Measurements from ENCODE around the gene RANBP3.
"Not testable (repeated sequence)": the region's sequence is repeated elsewhere in the genome, so short reads cannot be mapped to it uniquely, and the experiment has no call there.

The RANBP3 gene

GRCh38 chr19:6007866-6008265 is 29.9 kb upstream of the RANBP3 start:
- no peak for DNase-seq (ENCODE audit: low spot score)

- DNase-seq (ENCODE audit: low spot score) = no peak
These were observed 29.0 kb upstream of the RANBP3 start for GRCh38 chr19:6006896-6007295.

- not testable (repeated sequence) for DNase-seq (ENCODE audit: low spot score)
These were observed 28.1 kb upstream of the RANBP3 start for GRCh38 chr19:6006070-6006446.

- no peak for DNase-seq (ENCODE audit: low spot score)
These were observed 27.6 kb upstream of the RANBP3 start for GRCh38 chr19:6005321-6006069.

GRCh38 chr19:6003976-6004375 is 26.0 kb upstream of the RANBP3 start:
- no peak for DNase-seq (ENCODE audit: low spot score)

GRCh38 chr19:6002591-6002990 is 24.7 kb upstream of the RANBP3 start:
- no peak for DNase-seq (ENCODE audit: low spot score)

GRCh38 chr19:6000228-6000847 is 22.4 kb upstream of the RANBP3 start:
- no peak for DNase-seq (ENCODE audit: low spot score)

GRCh38 chr19:5999693-6000092 is 21.8 kb upstream of the RANBP3 start:
- DNase-seq (ENCODE audit: low spot score) = no peak

GRCh38 chr19:5997371-5997770 is 19.4 kb upstream of the RANBP3 start:
- DNase-seq (ENCODE audit: low spot score) = no peak

GRCh38 chr19:5996623-5997320 is 18.8 kb upstream of the RANBP3 start:
- DNase-seq (ENCODE audit: low spot score) = no peak

- DNase-seq (ENCODE audit: low spot score) = no peak
These were observed 18.2 kb upstream of the RANBP3 start for GRCh38 chr19:5996102-5996501.

- no peak for DNase-seq (ENCODE audit: low spot score)
These were observed 17.7 kb upstream of the RANBP3 start for GRCh38 chr19:5995606-5996005.

- no peak for DNase-seq (ENCODE audit: low spot score)
These were observed 16.6 kb upstream of the RANBP3 start for GRCh38 chr19:5994405-5995165.

GRCh38 chr19:5993648-5994358 is 15.9 kb upstream of the RANBP3 start:
- no peak for DNase-seq (ENCODE audit: low spot score)

- no peak for DNase-seq (ENCODE audit: low spot score)
These were observed 15.3 kb upstream of the RANBP3 start for GRCh38 chr19:5993201-5993600.

GRCh38 chr19:5992756-5993155 is 14.8 kb upstream of the RANBP3 start:
- DNase-seq (ENCODE audit: low spot score) = no peak

GRCh38 chr19:5991244-5991838 is 13.4 kb upstream of the RANBP3 start:
- no peak for DNase-seq (ENCODE audit: low spot score)

GRCh38 chr19:5990289-5990797 is 12.4 kb upstream of the RANBP3 start:
- DNase-seq (ENCODE audit: low spot score) = no peak

GRCh38 chr19:5989388-5990074 is 11.6 kb upstream of the RANBP3 start:
- no peak for DNase-seq (ENCODE audit: low spot score)

- DNase-seq (ENCODE audit: low spot score) = no peak
These were observed 10.8 kb upstream of the RANBP3 start for GRCh38 chr19:5988517-5989387.

Measured in CD4-positive, alpha-beta T cell treated with Interleukin-2 at 100 ng/mL for 4 hours (primary cell).